NT2/D1 (cell line): ENCODE measurements around the gene PDE5A.

Experiments
- DNase-seq: peaks from one replicate; pipeline ENCODE4 v3.0.0-alpha.2; 2011; ENCODE audit warnings: low read depth, low spot score
- H3K27me3 ChIP-seq: 2 replicates; pipeline ENCODE4 v1.6.0; 2011; ENCODE audit warnings: mild to moderate bottlenecking; ENCODE audit not compliant: insufficient read length, insufficient read depth
- H3K36me3 ChIP-seq: 2 replicates; pipeline ENCODE4 v1.6.1; 2011; ENCODE audit warnings: mild to moderate bottlenecking, low read length, mixed read lengths; ENCODE audit not compliant: insufficient read depth, insufficient read length
- H3K4me1 ChIP-seq: 2 replicates; pipeline ENCODE4 v1.5.1; 2011; ENCODE audit not compliant: insufficient read depth, insufficient read length
- H3K4me3 ChIP-seq: 2 replicates; pipeline ENCODE4 v1.5.1; 2011; ENCODE audit warnings: low read depth; ENCODE audit not compliant: insufficient read length
- H3K9ac ChIP-seq: 2 replicates; pipeline ENCODE4 v1.6.0; 2011; ENCODE audit warnings: low read depth; ENCODE audit not compliant: insufficient read length
- H3K9me3 ChIP-seq: 2 replicates; pipeline ENCODE4 v1.5.1; 2011; ENCODE audit warnings: mild to moderate bottlenecking, low read length; ENCODE audit not compliant: insufficient read depth
- SUZ12 ChIP-seq: IDR thresholded peaks from 2 replicates; pipeline ENCODE4 v1.6.1; 2011; ENCODE audit not compliant: insufficient read length, insufficient read depth; ENCODE audit errors: extremely low read depth
- YY1 ChIP-seq: IDR thresholded peaks from 2 replicates; pipeline ENCODE4 v1.6.1; 2011; ENCODE audit not compliant: insufficient read length, insufficient read depth
- ZNF274 ChIP-seq: IDR thresholded peaks from 2 replicates; pipeline ENCODE4 v1.6.1; 2011; ENCODE audit warnings: mild to moderate bottlenecking, low read depth, low read length

Gene PDE5A

DNA sequence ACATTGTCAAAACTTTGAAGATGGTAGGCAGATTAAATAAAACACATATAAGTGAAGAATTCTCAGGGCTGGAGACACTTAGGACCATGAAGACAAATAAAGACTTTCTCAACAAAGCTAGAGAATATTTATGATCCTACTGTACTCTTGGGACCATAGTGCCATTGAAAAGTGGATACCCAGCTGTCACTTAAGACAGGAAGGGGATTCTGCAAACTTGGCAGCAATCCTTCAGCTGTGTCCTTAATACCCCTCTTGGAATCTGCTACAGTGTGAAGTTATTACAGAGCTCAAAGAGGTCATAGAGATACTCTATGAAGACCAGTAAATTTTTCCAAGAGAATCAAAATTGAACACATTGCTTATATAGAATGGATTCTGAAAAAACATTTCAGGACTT lies 24.3 kb downstream of the PDE5A start:
- Histone ChIP-seq H3K9me3 (peaks cover 3% of the 10 kb centered on the region; the same call in 1 of the 2 replicates), H3K36me3 (no peaks in the 10 kb centered on the region), H3K27me3 (no peaks in the 10 kb centered on the region), H3K4me1 (no peaks in the 10 kb centered on the region), H3K4me3 (no peak overlapping the region), H3K9ac (no peak overlapping the region)
- DNase-seq: no peak
- no peak for TF ChIP-seq ZNF274
- no peak for TF ChIP-seq SUZ12
- no peak for TF ChIP-seq YY1

DNA sequence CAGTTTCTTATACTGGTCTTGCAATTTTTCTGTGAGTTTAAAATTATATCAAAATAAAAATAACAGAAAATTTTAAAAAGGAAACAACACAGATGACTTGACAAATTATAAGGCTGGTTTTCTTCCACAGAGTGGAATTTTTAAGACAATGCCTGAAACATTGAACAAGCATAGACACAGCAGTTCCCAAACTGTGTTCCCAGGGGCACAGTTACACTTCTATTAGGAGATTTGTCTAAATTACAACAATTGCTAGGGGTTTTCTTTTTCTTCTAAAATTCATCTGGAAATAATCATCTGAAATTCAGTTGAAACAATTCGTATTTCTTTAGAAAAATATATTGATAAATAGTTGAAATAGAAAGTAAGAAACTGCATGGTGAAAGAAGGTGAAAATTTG lies 26.2 kb downstream of the PDE5A start:
- Histone ChIP-seq H3K36me3 (no peaks in the 10 kb centered on the region), H3K4me1 (no peaks in the 10 kb centered on the region), H3K4me3 (no peak overlapping the region), H3K27me3 (no peaks in the 10 kb centered on the region), H3K9ac (no peak overlapping the region), H3K9me3 (peaks cover 9% of the 10 kb centered on the region; the same call in 1 of the 2 replicates)
- TF ChIP-seq SUZ12 (no peak), YY1 (no peak), ZNF274 (no peak)
- DNase-seq: no peak

DNA sequence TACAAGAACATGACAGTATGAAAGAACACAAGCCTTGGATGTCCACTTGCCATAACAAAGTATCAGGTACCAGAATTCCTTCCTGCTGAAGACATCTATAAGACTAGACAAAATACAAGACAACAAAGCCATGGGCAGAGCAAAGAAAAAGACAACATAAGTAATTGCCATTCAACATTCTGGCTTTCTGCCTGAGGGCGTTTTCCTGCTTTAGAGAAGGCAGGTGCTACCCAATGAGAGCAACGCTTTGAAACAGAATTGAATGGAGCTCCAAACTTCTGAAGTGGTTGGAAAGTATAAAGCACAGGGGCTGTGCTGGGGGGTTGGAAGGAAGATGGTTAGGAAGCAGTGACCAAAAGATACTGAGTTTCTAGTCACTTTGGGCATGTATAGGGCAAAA lies 30.1 kb downstream of the PDE5A start:
- Histone ChIP-seq H3K9ac (no peak overlapping the region), H3K27me3 (no peaks in the 10 kb centered on the region), H3K4me1 (no peaks in the 10 kb centered on the region), H3K4me3 (no peak overlapping the region), H3K36me3 (no peaks in the 10 kb centered on the region), H3K9me3 (peaks cover 9% of the 10 kb centered on the region; the same call in 1 of the 2 replicates)
- TF ChIP-seq SUZ12 (no peak), ZNF274 (no peak), YY1 (no peak)
- no peak for DNase-seq

DNA sequence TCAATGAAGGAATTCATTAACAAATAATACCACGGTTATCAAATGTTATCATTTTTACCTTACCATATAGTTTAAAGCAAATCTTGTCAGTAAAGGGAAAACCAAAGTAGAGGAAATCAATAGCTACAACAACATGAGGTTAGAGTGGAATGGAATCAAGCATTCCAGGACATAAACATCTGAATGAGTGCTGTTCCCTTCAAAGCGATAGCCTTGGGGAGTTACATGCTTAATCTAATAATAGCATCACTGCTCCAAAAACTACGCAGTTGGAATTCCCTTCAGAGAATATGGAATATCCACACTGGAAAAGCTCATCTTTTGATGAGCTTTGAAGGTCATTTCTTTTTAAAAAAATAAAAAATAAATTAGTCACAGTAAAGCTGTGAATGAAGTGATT lies 31.2 kb downstream of the PDE5A start:
- H3K27me3 ChIP-seq: no peaks in the 10 kb centered on the region
- H3K36me3 ChIP-seq: no peaks in the 10 kb centered on the region
- H3K4me3 ChIP-seq: no peak overlapping the region
- TF ChIP-seq SUZ12 (no peak), ZNF274 (no peak), YY1 (no peak)
- H3K9me3 ChIP-seq: peaks cover 9% of the 10 kb centered on the region; the same call in 1 of the 2 replicates
- DNase-seq: no peak
- no peaks in the 10 kb centered on the region for H3K4me1 ChIP-seq
- H3K9ac ChIP-seq: no peak overlapping the region

DNA sequence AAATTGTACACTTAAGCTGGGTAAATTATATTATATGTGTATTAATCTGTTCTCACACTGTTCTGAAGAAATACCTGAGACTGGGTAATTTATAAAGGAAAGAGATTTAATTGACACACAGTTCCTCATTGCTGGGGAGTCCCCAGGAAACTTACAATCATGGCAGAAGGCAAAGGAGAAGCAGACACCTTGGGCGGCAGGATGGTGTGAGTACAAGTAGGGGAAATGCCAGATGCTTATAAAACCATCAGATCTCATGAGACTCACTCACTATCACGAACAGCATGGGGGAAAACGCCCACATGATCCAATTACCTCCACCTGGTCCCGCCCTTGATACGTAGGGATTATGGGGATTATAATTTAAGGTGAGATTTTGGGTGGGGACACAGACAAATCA lies 34.9 kb downstream of the PDE5A start:
- Histone ChIP-seq H3K4me1 (no peaks in the 10 kb centered on the region), H3K27me3 (no peaks in the 10 kb centered on the region), H3K4me3 (no peak overlapping the region), H3K36me3 (no peaks in the 10 kb centered on the region), H3K9ac (no peak overlapping the region), H3K9me3 (no peaks in the 10 kb centered on the region)
- DNase-seq: no peak
- TF ChIP-seq SUZ12 (no peak), ZNF274 (no peak), YY1 (no peak)

DNA sequence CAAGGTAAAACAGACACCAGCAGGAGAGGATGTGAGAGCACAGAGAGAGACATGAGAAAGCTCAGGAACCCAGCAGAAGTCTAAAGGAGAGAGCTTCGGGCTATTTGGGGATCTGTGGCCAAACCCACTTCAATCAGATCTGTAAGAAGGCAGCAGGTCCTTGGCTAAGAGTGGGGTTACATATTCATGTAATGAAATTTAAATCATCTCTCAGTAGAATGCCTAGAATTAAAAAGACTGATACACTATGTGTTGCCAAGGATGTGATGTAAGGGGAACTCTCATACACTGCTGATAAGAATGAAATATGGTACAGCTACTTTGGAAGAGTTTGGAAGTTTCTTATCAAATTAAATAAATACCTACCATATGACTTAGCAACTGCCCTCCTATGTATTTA lies 35.8 kb downstream of the PDE5A start:
- no peaks in the 10 kb centered on the region for H3K36me3 ChIP-seq
- H3K27me3 ChIP-seq: no peaks in the 10 kb centered on the region
- H3K9ac ChIP-seq: no peak overlapping the region
- DNase-seq: no peak
- TF ChIP-seq SUZ12 (no peak), YY1 (no peak), ZNF274 (no peak)
- H3K4me3 ChIP-seq: no peak overlapping the region
- no peaks in the 10 kb centered on the region for H3K9me3 ChIP-seq
- no peaks in the 10 kb centered on the region for H3K4me1 ChIP-seq

DNA sequence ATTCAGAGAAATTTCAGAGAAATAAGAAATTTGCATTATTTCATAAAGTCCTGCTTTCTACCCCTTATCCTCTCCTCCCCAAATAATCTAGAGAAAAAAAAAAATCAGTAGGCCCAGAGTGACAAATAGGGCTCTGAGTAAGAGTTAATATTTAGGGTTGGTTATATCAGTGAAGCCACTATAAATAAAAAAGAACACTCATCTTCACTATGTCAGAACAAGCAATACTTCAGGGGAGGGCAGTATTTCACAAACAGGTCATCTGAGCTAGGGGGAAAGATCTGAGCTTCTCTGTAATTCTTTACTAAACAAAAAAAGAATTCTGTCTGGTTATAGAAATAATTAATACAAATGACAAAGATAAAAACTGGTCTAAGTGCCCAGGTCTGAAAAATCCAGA lies 39.4 kb downstream of the PDE5A start:
- Histone ChIP-seq H3K4me1 (no peaks in the 10 kb centered on the region), H3K27me3 (no peaks in the 10 kb centered on the region), H3K9me3 (no peaks in the 10 kb centered on the region), H3K9ac (no peak overlapping the region), H3K36me3 (no peaks in the 10 kb centered on the region), H3K4me3 (no peak overlapping the region)
- no peak for TF ChIP-seq SUZ12
- TF ChIP-seq YY1: no peak
- TF ChIP-seq ZNF274: no peak
- no peak for DNase-seq

DNA sequence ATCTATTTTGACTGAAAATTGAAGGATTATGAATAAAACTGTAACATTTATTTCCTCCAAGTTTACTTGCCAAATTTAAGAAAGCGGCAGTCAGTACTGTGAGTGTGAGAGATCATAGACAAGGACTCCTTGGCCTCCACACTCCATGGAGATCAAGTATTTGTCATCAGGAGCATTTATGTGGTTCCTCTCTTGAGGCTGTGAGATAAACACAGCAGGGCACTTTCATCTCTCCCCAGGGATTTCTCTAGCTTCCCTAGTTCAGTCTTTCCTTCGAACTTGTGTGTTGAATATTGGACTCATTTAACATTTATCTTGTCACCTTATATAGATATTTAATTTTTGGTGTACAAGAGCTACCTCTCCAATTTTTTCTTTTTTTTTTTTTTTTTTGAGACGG lies 40.8 kb downstream of the PDE5A start:
- H3K36me3 ChIP-seq: no peaks in the 10 kb centered on the region
- no peak overlapping the region for H3K4me3 ChIP-seq

More for the DNA sequence above, 40.8 kb downstream of the PDE5A start:
- H3K9me3 ChIP-seq: no peaks in the 10 kb centered on the region
- no peak for TF ChIP-seq YY1
- no peak for TF ChIP-seq SUZ12
- TF ChIP-seq ZNF274: no peak
- no peak for DNase-seq
- H3K27me3 ChIP-seq: no peaks in the 10 kb centered on the region
- H3K4me1 ChIP-seq: no peaks in the 10 kb centered on the region
- no peak overlapping the region for H3K9ac ChIP-seq
